ENCODE data around the gene ZBTB48. TPM values are rescaled to one million over a fixed set of nuclear protein-coding genes. Genes with fewer than 3 reads are reported as not detected.
A peak's percentile ranks its signal among the peaks of the same experiment; 100 is the strongest.

Gene ZBTB48
- total RNA-seq, 1 donor from 2014 or later: 44.2 TPM

DNA sequence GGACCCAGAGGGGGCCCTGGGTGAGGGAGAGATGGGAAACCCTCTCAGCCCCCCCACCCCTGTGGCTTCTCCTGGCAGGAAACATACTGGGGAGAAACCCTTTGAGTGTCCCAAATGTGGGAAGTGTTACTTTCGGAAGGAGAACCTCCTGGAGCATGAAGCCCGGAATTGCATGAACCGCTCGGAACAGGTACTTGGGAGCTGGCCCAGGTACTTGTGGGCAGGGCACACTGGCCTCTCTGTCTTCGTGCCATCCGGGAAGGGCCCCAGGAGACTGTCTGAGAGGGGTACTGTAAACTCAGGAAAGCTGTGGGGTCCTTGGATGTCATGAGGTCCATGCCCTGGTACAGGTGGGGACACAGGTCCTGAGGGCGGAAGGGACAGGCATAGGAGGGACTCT, 6.0 kb downstream of the ZBTB48 start:
- peaks cover 10% of the 10 kb centered on the region for H3K4me1 Mint-ChIP-seq (ENCODE audit: unreplicated experiment)
- no peak overlapping the region for H3K27ac Mint-ChIP-seq
- no peak overlapping the region for H3K4me3 Mint-ChIP-seq
- H3K36me3 Mint-ChIP-seq: no peaks in the 10 kb centered on the region
- DNase-seq (ENCODE audit: extremely low spot score, unreplicated experiment): no peak
- H3K27me3 Mint-ChIP-seq: no peaks in the 10 kb centered on the region
- TF ChIP-seq, protein P1, sequence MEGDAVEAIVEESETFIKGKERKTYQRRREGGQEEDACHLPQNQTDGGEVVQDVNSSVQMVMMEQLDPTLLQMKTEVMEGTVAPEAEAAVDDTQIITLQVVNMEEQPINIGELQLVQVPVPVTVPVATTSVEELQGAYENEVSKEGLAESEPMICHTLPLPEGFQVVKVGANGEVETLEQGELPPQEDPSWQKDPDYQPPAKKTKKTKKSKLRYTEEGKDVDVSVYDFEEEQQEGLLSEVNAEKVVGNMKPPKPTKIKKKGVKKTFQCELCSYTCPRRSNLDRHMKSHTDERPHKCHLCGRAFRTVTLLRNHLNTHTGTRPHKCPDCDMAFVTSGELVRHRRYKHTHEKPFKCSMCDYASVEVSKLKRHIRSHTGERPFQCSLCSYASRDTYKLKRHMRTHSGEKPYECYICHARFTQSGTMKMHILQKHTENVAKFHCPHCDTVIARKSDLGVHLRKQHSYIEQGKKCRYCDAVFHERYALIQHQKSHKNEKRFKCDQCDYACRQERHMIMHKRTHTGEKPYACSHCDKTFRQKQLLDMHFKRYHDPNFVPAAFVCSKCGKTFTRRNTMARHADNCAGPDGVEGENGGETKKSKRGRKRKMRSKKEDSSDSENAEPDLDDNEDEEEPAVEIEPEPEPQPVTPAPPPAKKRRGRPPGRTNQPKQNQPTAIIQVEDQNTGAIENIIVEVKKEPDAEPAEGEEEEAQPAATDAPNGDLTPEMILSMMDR (conservative IDR thresholded peaks at IDR 0.05): no peak
- H3K9me3 Mint-ChIP-seq: no peaks in the 10 kb centered on the region

- H3K4me3 Mint-ChIP-seq: no peak overlapping the region
- H3K36me3 Mint-ChIP-seq: no peaks in the 10 kb centered on the region
- H3K9me3 Mint-ChIP-seq: no peaks in the 10 kb centered on the region
- DNase-seq (ENCODE audit: extremely low spot score, unreplicated experiment): no peak
- no peak overlapping the region for H3K27ac Mint-ChIP-seq
- peaks cover 9% of the 10 kb centered on the region for H3K4me1 Mint-ChIP-seq (ENCODE audit: unreplicated experiment)
- TF ChIP-seq, protein P1 (conservative IDR thresholded peaks at IDR 0.05): no peak
- no peaks in the 10 kb centered on the region for H3K27me3 Mint-ChIP-seq
These were observed 6.6 kb downstream of the ZBTB48 start for GRCh38 chr1:6586404-6586816.

GRCh38 chr1:6587261-6588005, 7.6 kb downstream of the ZBTB48 start:
- Mint-ChIP-seq H3K27ac (peak overlapping the region; percentile 56), H3K4me1 (ENCODE audit: unreplicated experiment) (peaks cover 2% of the 10 kb centered on the region), H3K4me3 (no peak overlapping the region), H3K36me3 (no peaks in the 10 kb centered on the region), H3K27me3 (no peaks in the 10 kb centered on the region), H3K9me3 (no peaks in the 10 kb centered on the region)
- TF ChIP-seq, protein P1 (conservative IDR thresholded peaks at IDR 0.05): no peak
- DNase-seq (ENCODE audit: extremely low spot score, unreplicated experiment): no peak

DNA sequence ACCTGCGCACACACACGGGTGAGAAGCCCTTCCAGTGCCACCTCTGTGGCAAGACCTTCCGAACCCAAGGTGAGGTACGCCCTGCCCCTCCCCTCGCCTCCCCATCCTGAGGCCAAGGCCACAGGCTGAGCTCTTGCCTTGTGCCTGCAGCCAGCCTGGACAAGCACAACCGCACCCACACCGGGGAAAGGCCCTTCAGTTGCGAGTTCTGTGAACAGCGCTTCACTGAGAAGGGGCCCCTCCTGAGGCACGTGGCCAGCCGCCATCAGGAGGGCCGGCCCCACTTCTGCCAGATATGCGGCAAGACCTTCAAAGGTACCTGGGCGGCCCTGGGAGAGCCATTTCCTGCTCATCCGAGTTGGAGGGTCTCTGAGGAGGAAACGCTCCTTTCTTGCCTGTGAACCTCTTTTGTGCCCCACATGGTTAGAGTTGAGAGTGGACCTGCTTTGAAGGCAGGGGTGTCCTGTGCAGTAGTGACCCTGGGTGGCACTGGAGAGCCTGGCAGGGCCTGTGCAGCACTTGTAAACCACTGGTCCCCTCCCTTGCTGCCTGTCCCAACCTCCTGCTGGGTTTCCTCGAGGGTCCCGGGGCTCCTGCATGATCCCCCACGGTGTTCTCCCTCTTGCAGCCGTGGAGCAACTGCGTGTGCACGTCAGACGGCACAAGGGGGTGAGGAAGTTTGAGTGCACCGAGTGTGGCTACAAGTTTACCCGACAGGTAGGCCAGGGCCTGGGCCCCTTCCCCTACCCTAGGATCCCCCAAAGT, 8.5 kb downstream of the ZBTB48 start:
- no peak for DNase-seq (ENCODE audit: extremely low spot score, unreplicated experiment)
- Mint-ChIP-seq H3K36me3 (no peaks in the 10 kb centered on the region), H3K4me3 (no peak overlapping the region), H3K4me1 (ENCODE audit: unreplicated experiment) (no peaks in the 10 kb centered on the region), H3K27me3 (no peaks in the 10 kb centered on the region), H3K27ac (peak overlapping the region; percentile 56), H3K9me3 (no peaks in the 10 kb centered on the region)
- TF ChIP-seq, protein P1 (conservative IDR thresholded peaks at IDR 0.05): no peak

DNA sequence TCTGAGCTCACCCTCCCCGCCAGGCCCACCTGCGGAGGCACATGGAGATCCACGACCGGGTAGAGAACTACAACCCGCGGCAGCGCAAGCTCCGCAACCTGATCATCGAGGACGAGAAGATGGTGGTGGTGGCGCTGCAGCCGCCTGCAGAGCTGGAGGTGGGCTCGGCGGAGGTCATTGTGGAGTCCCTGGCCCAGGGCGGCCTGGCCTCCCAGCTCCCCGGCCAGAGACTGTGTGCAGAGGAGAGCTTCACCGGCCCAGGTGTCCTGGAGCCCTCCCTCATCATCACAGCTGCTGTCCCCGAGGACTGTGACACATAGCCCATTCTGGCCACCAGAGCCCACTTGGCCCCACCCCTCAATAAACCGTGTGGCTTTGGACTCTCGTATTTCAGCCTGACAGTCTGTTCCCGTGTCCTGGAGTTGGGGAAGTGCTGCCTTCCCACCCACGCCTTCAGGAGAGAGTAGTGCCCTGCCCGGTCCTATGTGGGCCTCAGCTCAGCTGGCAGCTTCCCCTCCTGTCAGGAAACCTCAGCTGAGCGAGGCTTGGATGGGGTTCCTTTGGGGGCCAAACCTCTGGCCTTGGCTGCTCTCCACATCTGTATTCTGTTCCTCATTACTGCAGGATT, 9.2 kb downstream of the ZBTB48 start:
- no peaks in the 10 kb centered on the region for H3K9me3 Mint-ChIP-seq
- H3K36me3 Mint-ChIP-seq: no peaks in the 10 kb centered on the region
- no peaks in the 10 kb centered on the region for H3K4me1 Mint-ChIP-seq (ENCODE audit: unreplicated experiment)
- DNase-seq (ENCODE audit: extremely low spot score, unreplicated experiment): no peak
- no peak overlapping the region for H3K27ac Mint-ChIP-seq
- TF ChIP-seq, protein P1 (conservative IDR thresholded peaks at IDR 0.05): no peak
- no peaks in the 10 kb centered on the region for H3K27me3 Mint-ChIP-seq
- H3K4me3 Mint-ChIP-seq: no peak overlapping the region
